A549 (cell line): ENCODE results near the gene PDLIM5. TPM values are rescaled to one million over a fixed set of nuclear protein-coding genes. Genes with fewer than 3 reads are reported as not detected.

Experiments
- ATAC-seq, 2 experiments: fragments of 200-7000 bp in 1 of 2; fragments of >200 bp in 1 of 2; cut with Nextera tagmentation in 1 of 2; cut with Tn5 transposase in 1 of 2; 3 replicates each; pipeline versions ENCODE4 v1.8.0 to v1.9.1; 2018 to 2020; ENCODE audit warnings: mild to moderate bottlenecking in 1 of 2, moderate library complexity in 1 of 2
- CTCF ChIA-PET: fragments of 300-600 bp; sonication (Branson Sonifier 250); formaldehyde crosslinking; extraction: SDS; loops from one replicate; lab custom pipeline; 2021; ENCODE audit warnings: antibody characterized with exemption, inconsistent platforms; lab: Yijun Ruan, JAX
- POLR2A ChIA-PET: fragments of 350-600 bp; formaldehyde crosslinking; extraction: SDS; loops from one replicate; lab custom pipeline; 2021; ENCODE audit warnings: antibody characterized with exemption, inconsistent platforms; lab: Yijun Ruan, JAX
- DNase-seq, 2 experiments: peaks; one replicate each; pipeline versions ENCODE4 v3.0.0 to v3.0.0-alpha.2; 2011 to 2016; ENCODE audit warnings: low read depth in 1 of 2, low spot score in 1 of 2
- FAIRE-seq: peaks from 2 replicates; lab custom pipeline; 2011; peaks lifted over from hg19 to GRCh38; lab: Jason Lieb, UNC
- H3K27ac ChIP-seq, 2 experiments: fragments of >200 bp; sonication (Bioruptor Twin); formaldehyde crosslinking; 3 replicates each; pipeline ENCODE4 v1.5.1; 2016 to 2017
- H3K4me1 ChIP-seq: fragments of >200 bp; sonication (Bioruptor Twin); formaldehyde crosslinking; 3 replicates; pipeline ENCODE4 v1.6.1; 2016
- H3K4me2 ChIP-seq: fragments of >200 bp; sonication (Bioruptor Twin); formaldehyde crosslinking; 3 replicates; pipeline ENCODE4 v1.6.1; 2016
- H3K4me3 ChIP-seq: fragments of >200 bp; sonication (Bioruptor Twin); formaldehyde crosslinking; 3 replicates; pipeline ENCODE4 v1.5.1; 2016
- H3K9me3 ChIP-seq: fragments of >200 bp; sonication (Bioruptor Twin); formaldehyde crosslinking; 3 replicates; pipeline ENCODE4 v1.6.1; 2016
- CBX2 ChIP-seq: fragments of 200-600 bp; sonication (generic); IDR thresholded peaks from 2 replicates; pipeline ENCODE4 v1.6.1; 2016; ENCODE audit warnings: low read depth, mild to moderate bottlenecking, borderline replicate concordance
- CHD4 ChIP-seq: fragments of 200-600 bp; sonication (generic); IDR thresholded peaks from 2 replicates; pipeline ENCODE4 v1.6.1; 2016; ENCODE audit warnings: antibody characterized with exemption, mild to moderate bottlenecking, borderline replicate concordance
- EP300 ChIP-seq, 2 experiments: fragments of >200 bp; sonication (Bioruptor Twin); formaldehyde crosslinking; IDR thresholded peaks; 2 replicates in 1 of 2; 3 replicates in 1 of 2; pipeline ENCODE4 v1.6.1; 2016 to 2017
- FOSB ChIP-seq: fragments of 250-450 bp; sonication (Bioruptor Pico); IDR thresholded peaks from 2 replicates; pipeline ENCODE4 v1.5.0; 2020; ENCODE audit warnings: mild to moderate bottlenecking, moderate library complexity
- JUN ChIP-seq, 2 experiments: fragments of >200 bp; sonication (Bioruptor Twin); formaldehyde crosslinking; IDR thresholded peaks; 2 replicates in 1 of 2; 3 replicates in 1 of 2; pipeline ENCODE4 v1.6.1; 2016 to 2017
- JUNB ChIP-seq: fragments of >200 bp; sonication (Bioruptor Twin); formaldehyde crosslinking; IDR thresholded peaks from 2 replicates; pipeline ENCODE4 v1.6.1; 2016
- MAFK ChIP-seq: fragments of 450-650 bp; IDR thresholded peaks from 2 replicates; pipeline ENCODE4 v1.6.1; 2014; ENCODE audit not compliant: partially characterized antibody
- MAZ ChIP-seq: fragments of 150-350 bp; IDR thresholded peaks from 2 replicates; pipeline ENCODE4 v1.6.1; 2014; ENCODE audit warnings: antibody characterized with exemption, low read depth, low read length, borderline replicate concordance
- NFE2L2 ChIP-seq: fragments of 150-350 bp; conservative IDR thresholded peaks from 2 replicates; pipeline ENCODE4 v1.6.1; 2014; ENCODE audit warnings: low read length
- PHF8 ChIP-seq: fragments of 200-600 bp; sonication (generic); IDR thresholded peaks from 2 replicates; pipeline ENCODE4 v1.6.1; 2016; ENCODE audit warnings: low read depth, mild to moderate bottlenecking, antibody characterized with exemption, moderate library complexity, borderline replicate concordance
- POLR2AphosphoS2 ChIP-seq: conservative IDR thresholded peaks from 2 replicates; pipeline ENCODE4 v1.6.1; 2012; ENCODE audit warnings: low read length, improper control_type of control experiment, inconsistent platforms
- RAD21 ChIP-seq, 2 experiments: fragments of >200 bp in 1 of 2; sonication (Bioruptor Twin) in 1 of 2; formaldehyde crosslinking in 1 of 2; IDR thresholded peaks in 1 of 2; conservative IDR thresholded peaks in 1 of 2; 2 replicates in 1 of 2; 3 replicates in 1 of 2; pipeline ENCODE4 v1.6.1; 2012 to 2018; ENCODE audit warnings: inconsistent platforms in 1 of 2
- RARB ChIP-seq: fragments of 250-450 bp; sonication (Bioruptor Pico); IDR thresholded peaks from 2 replicates; pipeline ENCODE4 v1.8.0; 2021; ENCODE audit warnings: mild to moderate bottlenecking, moderate library complexity
- RFX5 ChIP-seq: fragments of 450-650 bp; IDR thresholded peaks from 2 replicates; pipeline ENCODE4 v1.7.1; 2014; ENCODE audit warnings: antibody characterized with exemption, mild to moderate bottlenecking, moderate library complexity
- SMC3 ChIP-seq: fragments of >200 bp; sonication (Bioruptor Twin); formaldehyde crosslinking; IDR thresholded peaks from 3 replicates; pipeline ENCODE4 v1.6.1; 2018; ENCODE audit warnings: inconsistent platforms
- TP53 ChIP-seq: fragments of 250-450 bp; sonication (Bioruptor Pico); IDR thresholded peaks from 2 replicates; pipeline ENCODE4 v1.5.0; 2021; ENCODE audit warnings: mild to moderate bottlenecking, moderate library complexity
- ZSCAN20 ChIP-seq: fragments of 250-450 bp; sonication (Bioruptor Pico); IDR thresholded peaks from 2 replicates; pipeline ENCODE4 v1.8.0; 2022; ENCODE audit warnings: mild to moderate bottlenecking, moderate library complexity
- WGBS: methylation state at CpG from one replicate; pipeline ENCODE4 v1.1.6; 2017; ENCODE audit errors: missing lambda C conversion rate; 5-methylcytosine and 5-hydroxymethylcytosine counted together
- polyA plus RNA-seq, 4 experiments: library from polyadenylated mRNA; depleted of rRNA in 3 of 4; stranded (reverse); fragments of >200 nt; fragmentation: RNase III in 1 of 4; extraction: RNeasy Plus Mini Kit Qiagen cat#74134 plus additional on column Dnase treatment in 1 of 4; gene quantifications; 2 replicates in 3 of 4; 3 replicates in 1 of 4; pipeline ENCODE4 v1.2.3, GENCODE V29; 2011 to 2017
- TF ChIP-seq, protein P1 (sequence below): fragments of 250-450 bp; sonication (Bioruptor Pico); IDR thresholded peaks from 2 replicates; pipeline ENCODE4 v1.5.0; 2021; ENCODE audit warnings: mild to moderate bottlenecking, moderate library complexity, borderline replicate concordance
- TF ChIP-seq, protein P2 (sequence below): IDR thresholded peaks from 2 replicates; pipeline ENCODE4 v1.6.1; 2012

Gene PDLIM5
- polyA plus RNA-seq, 2 of the 4 experiments (the other 2 are of a cell fraction) = 54.2 to 242 TPM

DNA sequence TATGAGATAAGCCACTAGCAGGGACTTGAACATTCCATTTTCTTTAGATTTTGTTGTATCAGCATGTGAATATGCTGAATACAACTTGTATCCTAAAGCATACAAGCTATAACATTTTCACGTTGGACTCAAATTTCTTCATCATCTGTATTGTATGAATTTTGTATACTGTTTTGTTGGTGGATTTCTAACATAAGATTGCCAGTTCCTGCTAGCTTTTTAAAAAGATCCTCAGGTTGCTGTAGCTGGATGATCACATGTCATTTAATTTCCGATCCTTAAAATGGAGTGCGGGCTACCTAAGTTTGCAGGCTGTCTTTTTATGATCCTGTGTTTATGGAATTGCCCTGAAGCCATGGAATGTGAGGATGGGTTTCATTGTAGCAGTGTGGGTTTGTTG is 6.9 kb downstream of the PDLIM5 start:
- H3K27ac ChIP-seq = peak overlapping the region; percentile 21 to 58; a peak in 2 of 6 replicates
- no peak for FAIRE-seq
- DNase-seq = no peak
- H3K4me2 ChIP-seq = peak overlapping the region; percentile 74
- peak; percentile 67 for TF ChIP-seq MAFK
- TF ChIP-seq RAD21 (conservative IDR thresholded peaks at IDR 0.05 in 1 of 2, IDR thresholded peaks at IDR 0.05 in 1 of 2) = no peak
- 31% methylated on average over 3 of the region's 3 CpGs for WGBS
- no peaks in the 10 kb centered on the region for H3K9me3 ChIP-seq
- peaks cover 82% of the 10 kb centered on the region for H3K4me1 ChIP-seq
- ChIA-PET CTCF (interaction anchor here (1.7 kb wide), 1 partner anchor 52 kb away, joined by 4 read pairs; no protein-coding TSS in a partner anchor), POLR2A (no interaction called here)
- no peak for ATAC-seq
- H3K4me3 ChIP-seq = 0 out of 3 replicates have a peak overlapping the region, but pooled peaks have one; percentile 9

- H3K9me3 ChIP-seq = no peaks in the 10 kb centered on the region
- WGBS = 79% methylated on average over 4 of the region's 4 CpGs
- FAIRE-seq (no peak), ATAC-seq (no peak), DNase-seq (no peak)
- TF ChIP-seq CHD4 (no peak), PHF8 (no peak), JUNB (no peak), CBX2 (no peak), RFX5 (no peak), RARB (CRISPR knock-in tag) (no peak), ZSCAN20 (CRISPR knock-in tag) (no peak), POLR2AphosphoS2 (no peak)
- TF ChIP-seq, protein P1, sequence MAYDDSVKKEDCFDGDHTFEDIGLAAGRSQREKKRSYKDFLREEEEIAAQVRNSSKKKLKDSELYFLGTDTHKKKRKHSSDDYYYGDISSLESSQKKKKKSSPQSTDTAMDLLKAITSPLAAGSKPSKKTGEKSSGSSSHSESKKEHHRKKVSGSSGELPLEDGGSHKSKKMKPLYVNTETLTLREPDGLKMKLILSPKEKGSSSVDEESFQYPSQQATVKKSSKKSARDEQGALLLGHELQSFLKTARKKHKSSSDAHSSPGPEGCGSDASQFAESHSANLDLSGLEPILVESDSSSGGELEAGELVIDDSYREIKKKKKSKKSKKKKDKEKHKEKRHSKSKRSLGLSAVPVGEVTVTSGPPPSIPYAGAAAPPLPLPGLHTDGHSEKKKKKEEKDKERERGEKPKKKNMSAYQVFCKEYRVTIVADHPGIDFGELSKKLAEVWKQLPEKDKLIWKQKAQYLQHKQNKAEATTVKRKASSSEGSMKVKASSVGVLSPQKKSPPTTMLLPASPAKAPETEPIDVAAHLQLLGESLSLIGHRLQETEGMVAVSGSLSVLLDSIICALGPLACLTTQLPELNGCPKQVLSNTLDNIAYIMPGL (CRISPR knock-in tag) = no peak
- peak overlapping the region; percentile 74; the same call in 2 of the 3 replicates for H3K4me2 ChIP-seq
- POLR2A ChIA-PET = no interaction called here
- CTCF ChIA-PET = interaction anchor here (1.7 kb wide), 1 partner anchor 53 kb away, joined by 4 read pairs; no protein-coding TSS in a partner anchor
- H3K4me3 ChIP-seq = no peak overlapping the region
- peak overlapping the region in 1 of 2 experiments; percentile 15; a peak in 1 of 6 replicates for H3K27ac ChIP-seq
- H3K4me1 ChIP-seq = peaks cover 89% of the 10 kb centered on the region
These were observed 7.9 kb downstream of the PDLIM5 start for GRCh38 chr4:94459462-94460161.

- ATAC-seq (no peak), FAIRE-seq (no peak), DNase-seq (no peak)
- WGBS = 94% methylated on average over 2 of the region's 2 CpGs
- Histone ChIP-seq H3K27ac (no peak overlapping the region), H3K4me2 (no peak overlapping the region), H3K4me1 (peaks cover 83% of the 10 kb centered on the region)
- POLR2A ChIA-PET = no interaction called here
- CTCF ChIA-PET = no interaction called here
- TF ChIP-seq TP53 (no peak), CHD4 (no peak), FOSB (no peak), JUN (IDR thresholded peaks at IDR 0.05) (no peak), MAZ (no peak), EP300 (IDR thresholded peaks at IDR 0.05) (no peak), NFE2L2 (no peak), SMC3 (no peak)
- TF ChIP-seq, protein P2, sequence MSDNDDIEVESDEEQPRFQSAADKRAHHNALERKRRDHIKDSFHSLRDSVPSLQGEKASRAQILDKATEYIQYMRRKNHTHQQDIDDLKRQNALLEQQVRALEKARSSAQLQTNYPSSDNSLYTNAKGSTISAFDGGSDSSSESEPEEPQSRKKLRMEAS = no peak
- TF ChIP-seq, all 56 proteins: peak for 0
- H3K9me3 ChIP-seq = no peaks in the 10 kb centered on the region
- H3K4me3 ChIP-seq = no peak overlapping the region
These were observed 9.8 kb downstream of the PDLIM5 start for GRCh38 chr4:94461506-94461905.
